B cell (primary cell): ENCODE data around the gene GATA3. TPM values are rescaled to one million over a fixed set of nuclear protein-coding genes. Genes with fewer than 3 reads are reported as not detected.

Experiments used
- ATAC-seq: fragments of 200-7000 bp; cut with Tn5 transposase; one replicate; pipeline ENCODE4 v1.10.0; 2021; ENCODE audit warnings: low read depth, mild to moderate bottlenecking, moderate number of reproducible peaks, moderate library complexity
- CTCF ChIA-PET: fragments of 350-600 bp; sonication (Branson Sonifier 250); formaldehyde crosslinking; loops from one replicate; lab custom pipeline; 2021; ENCODE audit warnings: antibody characterized with exemption, inconsistent platforms; lab: Charles Lee
- POLR2A ChIA-PET: fragments of 350-600 bp; sonication (Branson Sonifier 250); formaldehyde crosslinking; loops from one replicate; lab custom pipeline; 2021; ENCODE audit warnings: antibody characterized with exemption; lab: Charles Lee
- DNase-seq: peaks from one replicate; pipeline ENCODE4 v3.0.0; 2013
- H2AFZ ChIP-seq: 2 replicates; pipeline ENCODE4 v1.6.1; 2012; ENCODE audit warnings: mild to moderate bottlenecking, low read depth, low read length; ENCODE audit not compliant: insufficient read depth, poor library complexity, severe bottlenecking
- H3K27ac ChIP-seq, 2 donors: 1 replicate in 1 of 2; 2 replicates in 1 of 2; pipeline ENCODE4 v1.5.1; 2012 to 2013; ENCODE audit warnings: low read length in 2 of 2, mild to moderate bottlenecking in 2 of 2, moderate library complexity in 1 of 2
- H3K27me3 ChIP-seq, 4 experiments: fragments of 200-600 bp in 1 of 4; sonication (generic) in 1 of 4; replicated peaks in 1 of 4; 1 replicate in 2 of 4; 2 replicates in 2 of 4; pipeline versions ENCODE4 v1.6.1 to v1.7.0; 2013 to 2016; ENCODE audit warnings: low read length in 3 of 4, mild to moderate bottlenecking in 2 of 4, mixed read lengths in 1 of 4, moderate library complexity in 1 of 4; ENCODE audit not compliant: insufficient read depth in 4 of 4, control insufficient read depth in 3 of 4; ENCODE audit errors: control extremely low read depth in 1 of 4
- H3K36me3 ChIP-seq, 2 experiments: replicated peaks in 1 of 2; 1 replicate in 1 of 2; 2 replicates in 1 of 2; pipeline versions ENCODE4 v1.6.1 to v1.7.1; 2013; ENCODE audit warnings: low read length in 1 of 2; ENCODE audit not compliant: insufficient read depth in 2 of 2, control insufficient read depth in 1 of 2; ENCODE audit errors: control extremely low read depth in 1 of 2, extremely low read depth in 1 of 2
- H3K4me1 ChIP-seq, 2 donors: fragments of 200-600 bp in 1 of 2; sonication (generic) in 1 of 2; 1 replicate in 1 of 2; 2 replicates in 1 of 2; pipeline versions ENCODE4 v1.5.1 to v1.6.1; 2013 to 2017; ENCODE audit warnings: low read length in 2 of 2; ENCODE audit not compliant: control insufficient read depth in 2 of 2, insufficient read depth in 2 of 2
- H3K4me2 ChIP-seq: replicated peaks from 2 replicates; pipeline ENCODE3; 2012; ENCODE audit warnings: mild to moderate bottlenecking, low read depth, low read length; ENCODE audit not compliant: poor library complexity, severe bottlenecking
- H3K4me3 ChIP-seq, 5 experiments: fragments of 200-600 bp in 1 of 5; sonication (generic) in 1 of 5; 1 replicate in 3 of 5; 2 replicates in 2 of 5; pipeline versions ENCODE4 v1.5.1 to v1.7.0; 2011 to 2016; ENCODE audit warnings: low read length in 4 of 5, mild to moderate bottlenecking in 4 of 5, low read depth in 2 of 5, control low read depth in 1 of 5, moderate library complexity in 1 of 5; ENCODE audit not compliant: insufficient read depth in 1 of 5; ENCODE audit errors: control extremely low read depth in 1 of 5, extremely low read depth in 1 of 5
- H3K79me2 ChIP-seq: fragments of 200-600 bp; sonication (generic); one replicate; pipeline ENCODE4 v1.6.0; 2016; ENCODE audit warnings: low read length; ENCODE audit not compliant: control insufficient read depth, insufficient read depth
- H3K9ac ChIP-seq: fragments of 200-600 bp; sonication (generic); 2 replicates; pipeline ENCODE4 v1.6.1; 2017; ENCODE audit warnings: mild to moderate bottlenecking, low read length, moderate library complexity
- H3K9me3 ChIP-seq, 3 donors: one replicate each; pipeline versions ENCODE4 v1.6.1 to v1.7.1; 2013; ENCODE audit warnings: low read length in 2 of 3; ENCODE audit not compliant: control insufficient read depth in 2 of 3, insufficient read depth in 1 of 3; ENCODE audit errors: control extremely low read depth in 1 of 3
- H4K20me1 ChIP-seq: 2 replicates; pipeline ENCODE4 v1.6.0; 2012; ENCODE audit warnings: mild to moderate bottlenecking, low read length; ENCODE audit not compliant: insufficient read depth, control insufficient read depth, poor library complexity, severe bottlenecking
- H3K27ac Mint-ChIP-seq: one replicate; pipeline ENCODE4 v1.8.0; 2021; ENCODE audit warnings: mixed read lengths
- H3K27me3 Mint-ChIP-seq: one replicate; pipeline ENCODE4 v1.8.0; 2021; ENCODE audit warnings: mixed read lengths
- H3K4me1 Mint-ChIP-seq: one replicate; pipeline ENCODE4 v1.8.0; 2021; ENCODE audit warnings: mixed read lengths
- H3K4me3 Mint-ChIP-seq: one replicate; pipeline ENCODE4 v1.8.0; 2021; ENCODE audit warnings: mixed read lengths
- H3K9me3 Mint-ChIP-seq: one replicate; pipeline ENCODE4 v1.8.0; 2022; ENCODE audit warnings: mixed read lengths; ENCODE audit not compliant: insufficient read depth
- CTCF ChIP-seq: fragments of 200-600 bp; IDR thresholded peaks from one replicate; pipeline ENCODE4 v1.8.0; 2022; ENCODE audit warnings: antibody characterized with exemption, mild to moderate bottlenecking
- EZH2 ChIP-seq: IDR thresholded peaks from 2 replicates; pipeline ENCODE4 v1.6.1; 2012; ENCODE audit warnings: borderline replicate concordance, low read depth, mild to moderate bottlenecking, moderate library complexity, low read length; ENCODE audit not compliant: insufficient read depth, poor library complexity, severe bottlenecking
- WGBS: methylation state at CpG from one replicate; pipeline ENCODE4 v1.1.5; 2013; ENCODE audit warnings: missing lambda C conversion rate; ENCODE audit not compliant: insufficient coverage; 5-methylcytosine and 5-hydroxymethylcytosine counted together
- intact Hi-C: fragments of 100-400 bp; cut with micrococcal nuclease; formaldehyde crosslinking; loops from one replicate; pipeline ENCODE4 v1.10.0; 2022
- polyA plus RNA-seq: library from polyadenylated mRNA; depleted of rRNA; stranded (reverse); fragments of >200 nt; gene quantifications from 2 replicates; pipeline ENCODE4 v1.2.3, GENCODE V29; 2012
- total RNA-seq, 2 donors: library from RNA; stranded (reverse); fragments of 120-200 nt in 1 of 2; gene quantifications; 1 replicate in 1 of 2; 2 replicates in 1 of 2; pipeline versions ENCODE4 v1.2.3 to v1.2.4, GENCODE V29; 2013 to 2022

GATA3 gene
- total and polyA plus RNA-seq, 2 donors (not counting 1 experiment from before 2014, with no cell fraction given): 0.60 to 0.94 TPM

DNA sequence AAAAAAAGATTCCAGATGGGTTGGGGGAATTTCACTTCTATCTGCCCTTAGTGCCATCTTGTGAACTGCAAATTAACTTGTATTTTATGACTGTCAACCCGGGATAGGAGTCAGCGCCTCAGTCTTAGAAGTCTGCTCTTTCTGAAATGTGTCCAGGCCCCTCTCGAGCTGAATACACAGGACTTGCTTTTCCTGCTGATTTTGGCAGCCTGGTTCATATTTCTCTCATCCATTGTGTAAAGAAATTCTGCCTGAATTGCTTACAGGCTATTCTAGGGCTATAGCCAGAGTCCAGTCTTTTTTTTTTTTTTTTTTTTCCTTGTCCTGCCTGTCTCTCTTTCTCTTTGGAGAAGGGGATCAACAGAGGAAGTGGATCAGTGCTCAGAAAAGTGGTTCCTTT is 24.6 kb downstream of the GATA3 start:
- Histone ChIP-seq H2AFZ (no peak overlapping the region), H3K4me2 (no peak overlapping the region), H3K4me3 (no peak overlapping the region), H3K36me3 (no peaks in the 10 kb centered on the region), H3K4me1 (no peaks in the 10 kb centered on the region), H4K20me1 (no peaks in the 10 kb centered on the region), H3K79me2 (no peaks in the 10 kb centered on the region), H3K9ac (no peak overlapping the region), H3K9me3 (peaks cover 0 to 2% (median 0%) of the 10 kb centered on the region in 3 donors), H3K27me3 (no peaks in the 10 kb centered on the region), H3K27ac (no peak overlapping the region)
- Mint-ChIP-seq H3K4me1 (no peaks in the 10 kb centered on the region), H3K9me3 (no peaks in the 10 kb centered on the region), H3K27ac (no peak overlapping the region), H3K27me3 (peaks cover 9% of the 10 kb centered on the region), H3K4me3 (no peak overlapping the region)
- intact Hi-C loops: no loop called here
- WGBS: 89% methylated on average over 3 of the region's 3 CpGs
- CTCF ChIA-PET: no interaction called here
- ATAC-seq (no peak), DNase-seq (no peak)
- POLR2A ChIA-PET: no interaction called here
- TF ChIP-seq CTCF (no peak), EZH2 (no peak)

DNA sequence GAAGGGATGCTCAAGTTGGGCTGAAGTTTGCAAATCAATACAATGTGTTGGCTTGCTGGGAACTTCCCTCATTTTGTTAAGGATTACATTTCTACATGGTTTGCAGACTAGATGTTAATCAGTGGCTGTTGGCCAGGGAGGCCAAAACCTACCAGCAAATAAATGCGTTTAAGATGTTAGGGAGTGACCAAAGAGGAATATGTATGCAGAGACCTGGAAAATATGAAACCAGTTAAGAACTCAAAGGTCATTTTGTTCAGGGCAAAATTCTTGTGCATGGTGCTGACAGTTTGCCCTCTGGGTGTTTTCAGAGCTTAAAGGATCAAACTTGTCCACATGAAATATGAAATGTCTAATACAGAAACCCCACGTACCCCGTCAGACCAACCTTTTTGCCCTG is 30.3 kb downstream of the GATA3 start:
- Mint-ChIP-seq H3K9me3 (peaks cover 2% of the 10 kb centered on the region), H3K4me3 (no peak overlapping the region)

More for the DNA sequence above, 30.3 kb downstream of the GATA3 start:
- H3K36me3 ChIP-seq: no peaks in the 10 kb centered on the region
- no CpG with 5 or more reads among the region's 3 CpGs for WGBS
- H3K4me3 ChIP-seq: no peak overlapping the region
- H3K27ac ChIP-seq: no peak overlapping the region
- Mint-ChIP-seq H3K4me1 (peaks cover 5% of the 10 kb centered on the region), H3K27ac (no peak overlapping the region), H3K27me3 (peaks cover 6% of the 10 kb centered on the region)
- DNase-seq (no peak), ATAC-seq (no peak)
- POLR2A ChIA-PET: no interaction called here
- H3K9me3 ChIP-seq: peaks cover 0 to 5% (median 0%) of the 10 kb centered on the region in 3 donors
- CTCF ChIA-PET: no interaction called here
- H2AFZ ChIP-seq: no peak overlapping the region
- no peaks in the 10 kb centered on the region for H3K4me1 ChIP-seq
- no peaks in the 10 kb centered on the region for H3K27me3 ChIP-seq
- no peaks in the 10 kb centered on the region for H3K79me2 ChIP-seq
- H3K9ac ChIP-seq: no peak overlapping the region
- no peak overlapping the region for H3K4me2 ChIP-seq
- no peaks in the 10 kb centered on the region for H4K20me1 ChIP-seq
- TF ChIP-seq EZH2 (no peak), CTCF (no peak)
- intact Hi-C loops: no loop called here
